C4-2B (cell line): ENCODE data around the gene ZFAND6.

Experiments
- CTCF ChIP-seq: fragments of 450-650 bp; conservative IDR thresholded peaks from 2 replicates; pipeline ENCODE4 v1.5.1; 2017; ENCODE audit warnings: mild to moderate bottlenecking
- ZFX ChIP-seq: fragments of 450-650 bp; IDR thresholded peaks from 2 replicates; pipeline ENCODE4 v1.6.1; 2017

GRCh38 chr15:80066912-80067311 lies 7.4 kb downstream of the ZFAND6 start:
- no peak for TF ChIP-seq ZFX
- no peak for TF ChIP-seq CTCF
